ENCODE results near the gene RNASEH1.
"Not testable (repeated sequence)": the region's sequence is repeated elsewhere in the genome, so short reads cannot be mapped to it uniquely, and the experiment has no call there.

The RNASEH1 gene

DNA sequence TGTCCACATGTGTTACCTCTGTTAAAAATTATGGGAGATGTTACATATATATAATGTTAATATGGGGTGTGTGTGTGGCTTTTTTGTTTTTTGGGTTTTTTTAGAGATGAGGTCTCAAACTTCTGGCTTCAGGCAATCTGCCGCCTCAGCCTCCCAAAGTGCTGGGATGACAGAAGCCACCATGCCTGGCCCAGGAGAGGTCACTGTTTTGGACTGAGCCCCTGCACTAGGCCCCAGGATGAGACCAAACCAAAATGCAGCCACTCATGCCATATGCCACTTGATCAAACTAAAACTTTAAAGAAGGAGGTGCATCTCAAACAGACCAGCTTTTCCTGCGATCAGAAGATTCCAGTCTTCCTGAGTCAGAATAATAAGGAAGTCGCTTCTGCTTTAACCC, 41.3 kb downstream of the RNASEH1 start:
- DNase-seq (ENCODE audit: extremely low read depth, low read depth): no peak

DNA sequence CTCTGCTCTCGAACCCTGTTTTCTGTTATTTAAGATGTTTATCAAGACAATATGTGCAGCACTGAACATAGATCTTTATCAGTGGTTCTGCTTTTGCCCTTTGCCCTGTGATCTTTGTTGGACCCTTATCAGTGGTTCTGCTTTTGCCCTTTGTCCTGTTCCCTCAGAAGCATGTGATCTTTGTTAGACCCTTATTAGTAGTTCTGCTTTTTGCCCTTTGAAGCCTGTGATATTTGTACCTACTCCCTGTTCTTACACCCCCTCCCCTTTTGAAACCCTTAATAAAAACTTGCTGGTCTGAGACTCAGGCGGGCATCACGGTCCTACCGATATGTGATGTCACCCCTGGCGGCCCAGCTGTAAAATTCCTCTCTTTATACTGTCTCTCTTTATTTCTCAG, 42.7 kb downstream of the RNASEH1 start:
- DNase-seq (ENCODE audit: extremely low read depth, low read depth): not testable (repeated sequence)

More for the DNA sequence above, 41.3 kb downstream of the RNASEH1 start:
- TF ChIP-seq, protein P1, sequence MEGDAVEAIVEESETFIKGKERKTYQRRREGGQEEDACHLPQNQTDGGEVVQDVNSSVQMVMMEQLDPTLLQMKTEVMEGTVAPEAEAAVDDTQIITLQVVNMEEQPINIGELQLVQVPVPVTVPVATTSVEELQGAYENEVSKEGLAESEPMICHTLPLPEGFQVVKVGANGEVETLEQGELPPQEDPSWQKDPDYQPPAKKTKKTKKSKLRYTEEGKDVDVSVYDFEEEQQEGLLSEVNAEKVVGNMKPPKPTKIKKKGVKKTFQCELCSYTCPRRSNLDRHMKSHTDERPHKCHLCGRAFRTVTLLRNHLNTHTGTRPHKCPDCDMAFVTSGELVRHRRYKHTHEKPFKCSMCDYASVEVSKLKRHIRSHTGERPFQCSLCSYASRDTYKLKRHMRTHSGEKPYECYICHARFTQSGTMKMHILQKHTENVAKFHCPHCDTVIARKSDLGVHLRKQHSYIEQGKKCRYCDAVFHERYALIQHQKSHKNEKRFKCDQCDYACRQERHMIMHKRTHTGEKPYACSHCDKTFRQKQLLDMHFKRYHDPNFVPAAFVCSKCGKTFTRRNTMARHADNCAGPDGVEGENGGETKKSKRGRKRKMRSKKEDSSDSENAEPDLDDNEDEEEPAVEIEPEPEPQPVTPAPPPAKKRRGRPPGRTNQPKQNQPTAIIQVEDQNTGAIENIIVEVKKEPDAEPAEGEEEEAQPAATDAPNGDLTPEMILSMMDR (IDR thresholded peaks at IDR 0.05; ENCODE audit: low read depth, low read length): no peak

DNA sequence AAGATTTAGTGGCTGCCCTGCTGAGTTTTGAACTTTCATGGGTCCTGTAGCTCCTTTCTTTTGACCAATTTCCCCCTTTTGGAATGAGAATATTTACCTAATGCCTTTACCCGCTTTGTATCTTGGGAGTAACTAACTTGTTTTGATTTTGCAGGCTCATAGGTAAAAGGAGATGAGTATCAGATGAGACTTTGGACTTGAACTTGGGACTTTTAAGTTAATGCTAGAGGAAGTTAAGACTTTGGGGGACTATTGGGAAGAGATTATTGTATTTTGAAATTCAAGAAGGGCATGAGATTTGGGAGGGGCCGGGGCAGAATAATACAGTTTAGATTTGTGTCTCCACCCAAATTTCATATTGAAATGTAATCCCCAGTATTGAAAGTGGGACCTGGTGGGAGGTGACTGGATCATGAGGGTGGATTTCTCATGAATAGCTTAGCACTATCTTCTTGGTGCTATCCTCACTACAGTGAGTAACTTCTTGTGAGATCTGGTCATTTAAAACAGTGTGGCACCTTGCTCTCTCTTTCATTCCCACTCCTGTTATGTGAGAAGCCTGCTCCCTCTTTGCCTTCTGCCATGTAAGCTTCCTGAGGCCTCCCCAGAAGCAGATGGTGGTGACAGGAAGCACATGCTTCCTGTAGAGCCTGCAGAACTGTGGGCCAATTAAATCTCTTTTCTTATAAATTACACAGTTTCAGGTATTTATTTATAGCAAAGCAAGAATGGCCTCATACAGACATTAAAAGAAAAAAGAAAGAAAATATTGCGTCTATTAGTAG, 44.9 kb downstream of the RNASEH1 start:
- TF ChIP-seq, protein P1 (IDR thresholded peaks at IDR 0.05; ENCODE audit: low read depth, low read length): no peak
- DNase-seq (ENCODE audit: extremely low read depth, low read depth): no peak

DNA sequence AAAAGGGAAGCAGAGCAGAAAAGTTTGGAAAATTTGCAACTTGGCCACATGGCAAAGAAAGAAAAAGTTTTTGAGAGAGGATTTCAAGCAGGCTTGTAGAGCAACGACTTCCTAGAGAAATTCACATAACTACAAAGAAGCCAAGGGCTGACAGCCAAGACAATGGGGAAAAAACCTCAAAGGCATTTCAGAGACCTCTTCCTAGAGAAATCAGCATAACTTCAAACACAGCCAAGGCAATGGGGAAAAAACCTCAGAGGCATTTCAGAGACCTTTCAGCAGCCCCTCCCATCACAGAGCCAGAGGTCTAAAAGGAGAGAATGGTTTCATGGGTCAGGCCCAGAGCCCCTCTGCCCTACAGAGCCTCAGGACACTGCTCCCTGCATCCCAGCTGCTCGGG, 46.0 kb downstream of the RNASEH1 start:
- TF ChIP-seq, protein P1 (IDR thresholded peaks at IDR 0.05; ENCODE audit: low read depth, low read length): no peak
- DNase-seq (ENCODE audit: extremely low read depth, low read depth): no peak

DNA sequence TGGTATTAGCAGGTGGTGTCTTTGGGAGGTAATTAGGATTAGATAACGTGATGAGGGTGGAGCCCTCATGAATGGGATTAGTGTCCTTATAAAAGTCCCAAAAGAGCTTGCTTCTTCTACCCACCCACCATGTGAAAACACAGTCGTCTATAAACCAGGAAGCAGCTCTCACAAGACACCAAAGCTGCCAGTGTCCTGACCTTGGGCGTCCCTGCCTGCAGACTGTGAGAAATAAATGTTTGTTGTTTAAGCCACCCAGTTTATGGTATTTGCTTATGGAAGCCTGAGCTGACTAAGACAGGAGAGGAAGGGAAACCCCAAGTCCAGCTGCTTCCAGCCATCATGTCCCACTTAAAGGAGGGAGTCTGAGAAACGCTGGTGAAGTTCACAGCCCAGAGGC, 52.4 kb downstream of the RNASEH1 start:
- no peak for DNase-seq (ENCODE audit: extremely low read depth, low read depth)
- TF ChIP-seq, protein P1 (IDR thresholded peaks at IDR 0.05; ENCODE audit: low read depth, low read length): no peak

DNA sequence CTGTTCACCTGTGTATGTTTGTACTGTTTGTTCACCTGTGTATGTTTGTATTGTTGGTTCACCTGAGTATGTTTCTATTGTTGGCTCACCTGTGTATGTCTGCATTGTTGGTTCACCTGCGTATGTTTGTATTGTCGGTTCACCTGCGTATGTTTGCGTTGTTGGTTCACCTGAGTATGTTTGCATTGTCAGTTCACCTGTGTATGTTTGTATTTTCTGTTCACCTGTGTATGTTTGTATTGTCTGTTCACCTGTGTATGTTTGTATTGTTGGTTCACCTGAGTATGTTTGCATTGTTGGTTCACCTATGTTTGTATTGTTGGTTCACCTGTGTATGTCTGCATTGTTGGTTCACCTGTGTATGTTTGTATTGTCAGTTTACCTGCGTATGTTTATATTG, 53.4 kb downstream of the RNASEH1 start:
- DNase-seq (ENCODE audit: extremely low read depth, low read depth): no peak
- TF ChIP-seq, protein P1 (IDR thresholded peaks at IDR 0.05; ENCODE audit: low read depth, low read length): no peak

DNA sequence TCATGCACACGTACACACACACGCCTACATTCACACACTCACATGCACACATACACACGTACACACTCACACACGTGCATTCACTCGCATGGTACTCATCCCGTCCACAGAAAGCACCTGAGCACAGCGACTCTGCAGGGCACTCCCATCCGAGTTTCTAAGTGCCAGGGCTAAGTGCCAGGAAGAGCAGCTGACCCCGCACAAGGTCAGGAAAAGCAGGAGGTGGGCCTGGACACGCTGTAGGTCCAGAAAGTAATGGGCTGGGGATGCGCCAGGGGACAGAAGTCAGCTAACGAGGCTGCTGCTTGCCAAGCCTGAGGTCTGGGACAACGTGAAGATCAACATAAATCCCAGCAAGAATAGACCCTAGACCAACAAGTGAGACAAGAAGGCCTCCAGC, 54.6 kb downstream of the RNASEH1 start:
- TF ChIP-seq, protein P1 (IDR thresholded peaks at IDR 0.05; ENCODE audit: low read depth, low read length): no peak
- no peak for DNase-seq (ENCODE audit: extremely low read depth, low read depth)

DNA sequence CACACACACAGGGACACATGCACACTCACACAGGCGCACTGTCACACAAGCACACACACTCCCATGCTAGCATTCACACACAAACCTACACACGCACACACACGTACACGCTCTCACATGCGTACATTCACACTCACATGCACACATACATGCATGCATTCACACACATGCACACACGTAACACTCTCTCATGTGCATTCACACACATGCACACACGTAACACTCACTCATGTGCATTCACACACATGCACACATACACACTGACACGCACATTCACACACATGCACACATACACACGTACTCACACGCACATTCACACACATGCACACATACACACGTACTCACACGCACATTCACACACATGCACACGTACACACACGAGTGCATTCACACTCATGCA, 55.1 kb downstream of the RNASEH1 start:
- TF ChIP-seq, protein P1 (IDR thresholded peaks at IDR 0.05; ENCODE audit: low read depth, low read length): no peak
- no peak for DNase-seq (ENCODE audit: extremely low read depth, low read depth)

Measured in AG09319 (cell line).